Stimulated activated CD8-positive, alpha-beta memory T cell treated with anti-CD3 and anti-CD28 coated beads, Interleukin-7, amount 100 ng/mL, for 1 hour (primary cell): ENCODE results near the gene DEGS2.

Experiments
- DNase-seq, 2 donors: peaks; one replicate each; pipeline ENCODE4 v3.0.0-alpha.2; 2020; ENCODE audit warnings: low read depth in 2 of 2

The DEGS2 gene

DNA sequence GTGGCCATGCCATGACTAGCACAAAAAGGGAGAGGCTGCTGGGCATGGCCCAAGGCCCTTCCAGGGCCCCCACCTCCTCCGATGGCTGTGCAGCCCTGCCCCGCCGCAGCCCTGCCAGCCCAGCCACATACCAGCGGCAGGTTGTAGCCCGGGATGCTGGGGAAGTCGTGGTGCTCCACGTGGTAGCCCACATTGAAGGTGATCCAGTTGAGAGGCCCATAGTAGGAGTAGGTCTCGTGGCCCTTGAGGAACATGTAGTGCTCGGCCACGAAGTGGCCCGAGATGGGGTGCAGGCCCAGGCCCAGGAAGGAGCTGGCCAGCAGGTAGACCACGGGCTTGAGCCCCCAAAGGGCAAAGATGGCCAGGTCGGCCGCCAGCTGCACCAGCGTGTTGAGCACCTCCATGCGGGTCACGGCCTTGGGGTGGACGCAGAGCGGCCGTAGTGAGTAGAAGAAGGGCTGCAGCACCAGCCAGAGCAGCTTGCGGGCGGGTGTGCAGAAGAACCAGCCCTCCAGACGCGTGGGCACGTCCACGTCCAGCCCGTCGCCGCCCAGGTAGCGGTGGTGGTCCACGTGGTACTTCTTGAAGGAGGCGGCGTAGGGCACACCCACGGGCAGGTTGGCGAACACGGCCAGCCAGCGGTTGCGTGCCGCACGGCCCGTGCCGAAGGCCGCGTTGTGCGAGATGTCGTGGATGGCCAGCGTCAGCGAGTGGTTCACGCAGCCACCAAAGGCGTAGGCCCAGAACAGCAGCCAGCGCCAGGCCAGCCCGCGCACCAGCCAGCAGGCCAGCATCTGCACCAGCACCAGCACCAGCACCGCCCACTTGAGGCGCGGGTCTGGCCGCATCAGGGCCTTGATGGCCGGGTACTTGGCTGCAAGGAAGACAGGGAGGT is 10.4 kb downstream of the DEGS2 start:
- DNase-seq: no peak

DNA sequence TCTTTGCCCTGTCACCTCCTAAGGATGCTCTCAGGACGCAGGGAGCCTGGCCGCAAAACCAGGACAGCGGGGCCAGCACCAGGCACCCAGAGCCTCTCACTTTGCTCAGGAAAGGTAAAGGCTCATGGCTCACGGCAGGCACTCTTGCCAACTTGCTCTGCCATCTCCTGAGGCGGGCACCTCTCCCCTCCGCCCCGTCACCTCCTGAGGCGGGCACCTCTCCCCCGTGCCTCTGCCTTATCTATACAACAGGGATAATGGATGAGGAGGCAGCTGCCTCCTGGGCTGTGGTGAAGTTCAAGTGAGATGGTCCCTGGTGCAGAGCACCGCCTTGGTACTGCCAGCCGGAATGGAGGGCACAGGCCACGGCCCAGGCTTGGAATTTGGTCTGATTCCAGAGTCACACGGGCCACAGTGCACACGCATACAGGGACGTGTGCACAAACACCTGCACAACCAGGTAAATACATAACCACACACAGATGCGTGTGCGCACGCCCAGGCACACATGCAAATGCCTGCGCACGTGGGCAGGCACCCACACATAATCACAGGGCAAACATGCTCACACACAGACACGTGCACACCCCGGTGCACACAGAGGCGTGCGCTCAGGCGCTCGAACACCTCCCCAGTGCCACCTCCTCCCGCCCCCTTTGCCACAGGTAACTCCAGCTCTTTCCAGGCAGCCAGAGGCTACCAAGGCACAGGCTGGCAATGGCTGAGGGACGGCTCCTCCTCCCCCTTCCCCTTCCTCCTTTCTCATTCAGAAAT is 11.6 kb downstream of the DEGS2 start:
- no peak for DNase-seq

GRCh38 chr14:100147181-100147631 is 12.2 kb downstream of the DEGS2 start:
- peak; percentile 31 to 38 for DNase-seq

- DNase-seq: no peak
Observed at GRCh38 chr14:100146531-100147091, 12.8 kb downstream of the DEGS2 start.

GRCh38 chr14:100145682-100146464 is 13.6 kb downstream of the DEGS2 start:
- DNase-seq: no peak

DNA sequence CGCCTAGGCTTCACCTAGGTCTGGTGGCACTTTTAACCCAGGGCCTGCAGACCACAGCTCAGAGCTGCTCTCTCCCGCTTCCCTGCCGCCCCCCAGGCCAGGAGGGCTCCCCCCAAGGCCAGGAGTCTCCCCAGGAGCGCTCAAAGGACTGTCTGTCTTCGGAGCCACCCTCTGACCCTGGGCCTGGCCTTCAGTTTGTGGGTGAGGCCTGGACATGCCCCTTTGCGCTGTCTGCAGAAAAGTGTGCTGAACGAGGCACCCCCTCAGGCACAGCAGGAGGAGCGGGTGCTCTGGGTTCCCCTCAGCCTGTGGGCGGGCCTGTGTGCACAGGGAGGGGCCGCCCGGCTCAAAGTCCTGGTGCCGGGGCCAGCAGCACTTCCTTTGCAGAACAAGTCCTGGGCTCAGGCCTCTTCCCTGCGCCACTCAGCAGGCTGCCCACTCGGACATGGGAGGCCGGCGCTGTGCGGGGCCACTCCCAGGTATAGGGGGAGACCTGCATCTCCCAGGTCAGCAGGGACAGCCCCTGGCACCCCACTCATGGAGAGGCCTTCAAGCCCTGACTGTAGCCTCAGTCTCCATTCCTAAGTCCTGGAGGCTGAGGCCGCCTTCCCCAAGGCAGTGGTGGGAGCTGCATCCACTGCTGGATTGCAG is 14.3 kb downstream of the DEGS2 start:
- no peak for DNase-seq

DNA sequence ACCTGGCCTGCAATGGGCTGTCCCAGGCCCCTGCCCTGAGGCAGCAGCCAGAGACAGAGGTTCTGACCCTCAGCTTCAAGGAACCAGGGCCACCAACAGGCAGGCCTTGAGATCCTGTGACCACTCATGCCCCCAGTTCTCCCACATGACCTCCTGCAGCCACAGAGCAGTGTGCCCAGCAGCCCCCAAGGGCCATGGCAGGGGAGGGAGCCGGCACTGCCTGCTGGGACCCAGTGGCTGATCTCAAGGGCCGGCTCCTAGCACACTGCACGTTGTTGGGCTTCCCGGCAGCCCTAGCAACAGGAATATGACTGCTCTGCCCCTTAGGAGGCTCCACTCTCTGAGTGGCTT is 14.8 kb downstream of the DEGS2 start:
- DNase-seq: no peak

GRCh38 chr14:100143934-100144333 is 15.5 kb downstream of the DEGS2 start:
- DNase-seq: no peak

DNA sequence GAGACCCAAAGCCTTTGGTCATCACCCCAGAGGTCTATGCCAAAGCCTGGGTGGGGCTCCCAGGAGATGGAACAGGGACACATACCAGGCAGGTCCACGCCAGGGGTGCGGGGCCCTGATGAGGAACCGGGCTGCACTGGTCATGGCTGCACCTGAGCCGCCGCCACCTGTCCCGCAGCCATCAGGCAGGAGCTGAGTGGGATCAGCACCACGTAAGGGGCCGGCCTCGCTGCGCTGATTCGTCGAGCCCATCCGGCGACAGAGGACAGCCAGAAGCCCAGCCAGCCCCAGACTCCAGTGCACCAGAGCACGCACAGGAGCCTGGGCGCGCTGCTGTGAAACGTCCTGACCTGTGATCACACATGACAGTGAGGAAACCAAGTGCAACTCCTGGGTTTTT is 15.9 kb downstream of the DEGS2 start:
- DNase-seq: no peak

- no peak for DNase-seq
Observed at GRCh38 chr14:100142073-100143040, 17.1 kb downstream of the DEGS2 start.

- no peak for DNase-seq
Observed at GRCh38 chr14:100141098-100141497, 18.3 kb downstream of the DEGS2 start.

GRCh38 chr14:100140452-100141078 is 18.9 kb downstream of the DEGS2 start:
- DNase-seq: no peak

DNA sequence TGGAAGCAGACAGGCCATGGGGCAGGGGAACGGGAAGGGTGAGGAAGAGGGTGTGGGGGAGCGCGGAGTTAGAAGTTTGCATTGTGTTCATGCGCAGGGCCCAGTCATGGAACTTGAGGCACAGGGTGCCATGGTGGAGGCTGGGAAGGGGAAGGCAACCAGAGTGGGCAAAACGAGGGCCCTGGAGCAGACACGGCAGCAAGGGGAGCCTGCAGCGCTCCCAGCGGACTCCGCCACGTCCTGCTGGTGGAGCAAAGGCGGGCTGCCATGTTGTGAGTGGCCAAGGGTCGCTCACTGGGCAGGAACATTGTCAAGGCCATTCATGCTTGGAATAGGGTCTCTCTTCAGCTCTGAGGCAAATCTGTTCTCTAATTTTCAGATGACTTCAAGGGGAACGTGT is 20.5 kb downstream of the DEGS2 start:
- DNase-seq: no peak

DNA sequence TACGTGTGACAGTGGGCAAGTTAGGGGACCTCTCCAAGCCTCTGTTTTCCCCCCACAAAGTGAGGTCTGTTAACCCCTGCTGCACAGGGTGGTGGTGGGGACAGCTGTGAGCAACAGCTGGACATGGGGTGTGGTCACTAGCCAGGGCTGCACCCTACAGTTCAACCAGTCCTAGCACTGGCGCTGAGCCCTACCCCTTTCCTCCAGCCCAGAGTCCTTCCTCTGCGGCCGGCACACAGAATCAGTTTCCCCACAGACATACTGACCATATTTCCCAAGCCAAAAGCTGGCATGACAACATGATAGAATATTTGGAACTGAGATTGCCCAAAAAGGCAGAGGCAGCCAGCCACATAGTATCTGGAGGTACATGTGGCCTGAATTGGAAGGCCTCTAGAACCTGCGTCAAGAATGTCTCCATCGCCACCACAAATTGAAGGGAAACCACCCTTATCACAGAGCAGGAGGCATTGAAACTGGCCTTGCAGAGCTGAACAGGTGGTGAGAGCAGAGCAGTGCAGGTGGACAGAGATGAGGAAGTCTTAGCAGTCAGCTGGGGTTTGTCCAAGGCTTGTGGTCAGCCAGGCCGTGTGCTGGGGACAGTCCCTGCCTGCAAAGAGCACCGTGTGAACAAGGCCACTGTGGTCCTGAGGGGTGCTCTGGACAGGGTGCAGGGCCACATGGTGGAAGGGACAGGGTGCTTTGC is 21.2 kb downstream of the DEGS2 start:
- DNase-seq: no peak

GRCh38 chr14:100137173-100137572 is 22.3 kb downstream of the DEGS2 start:
- DNase-seq: no peak

GRCh38 chr14:100135784-100136183 is 23.7 kb downstream of the DEGS2 start:
- DNase-seq: no peak

DNA sequence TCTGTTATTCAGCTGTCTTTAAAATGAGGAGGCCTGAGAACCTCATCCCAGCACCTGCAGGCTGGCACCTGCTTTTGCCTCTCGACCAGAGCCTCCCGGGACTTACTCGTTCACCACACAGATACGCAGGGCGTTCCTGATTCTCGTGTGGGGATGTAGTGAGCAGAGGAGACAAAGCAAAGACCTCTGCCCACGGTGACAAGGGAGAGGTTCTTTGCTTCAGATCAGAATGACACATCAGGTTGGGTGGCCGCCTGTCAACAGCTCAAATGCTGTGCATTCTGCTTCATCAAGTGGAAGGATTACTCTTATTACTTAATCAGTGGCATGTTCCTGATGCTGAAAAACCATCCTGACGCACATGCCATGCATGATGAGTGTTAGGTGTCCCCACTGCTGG is 24.4 kb downstream of the DEGS2 start:
- DNase-seq: no peak

GRCh38 chr14:100134586-100134985 is 24.9 kb downstream of the DEGS2 start:
- no peak for DNase-seq

DNA sequence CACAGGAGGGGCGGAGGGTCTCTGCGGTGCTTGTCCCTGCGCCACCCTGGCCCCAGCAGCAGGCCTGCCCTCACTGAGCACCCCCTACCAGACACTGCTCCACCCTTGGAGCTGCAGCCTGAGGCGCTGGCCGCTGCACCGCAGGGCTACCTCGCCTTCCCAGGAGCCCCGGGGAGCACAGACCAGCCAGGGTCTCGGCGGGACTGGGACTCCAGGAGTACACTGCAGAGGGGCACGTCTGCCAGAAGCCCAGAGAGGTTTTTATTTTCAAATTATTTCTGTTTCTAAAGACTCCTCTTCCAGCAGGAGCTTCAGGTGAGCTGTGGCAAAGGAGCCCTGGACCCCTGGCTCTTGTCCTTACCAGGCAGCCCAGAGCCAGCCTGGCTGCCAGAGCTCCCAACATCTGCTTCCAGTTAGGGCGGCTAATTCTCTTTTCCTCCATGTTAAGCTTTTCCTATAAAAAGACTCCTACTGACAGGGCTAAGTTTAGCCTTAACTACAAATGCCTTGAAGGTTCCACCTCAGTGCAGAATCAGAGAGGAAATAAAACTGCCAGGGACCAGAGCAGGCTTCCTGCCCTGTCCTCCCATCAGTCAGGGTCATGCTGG is 26.4 kb downstream of the DEGS2 start:
- DNase-seq: no peak
